HepG2 (cell line): ENCODE data around the gene ACTR6. TPM values are rescaled to one million over a fixed set of nuclear protein-coding genes. Genes with fewer than 3 reads are reported as not detected.

ENCODE experiments used
- ATAC-seq: fragments of 200-7000 bp; cut with Tn5 transposase; 3 replicates; pipeline ENCODE4 v1.9.1; 2020; ENCODE audit warnings: mild to moderate bottlenecking, moderate library complexity
- BruUV-seq: library from RNA; stranded (reverse); fragments of 400-500 nt; replicated peaks from 2 replicates; lab custom pipeline; 2021; lab: Mats Ljungman, UMichigan
- CTCF ChIA-PET: fragments of 300-600 bp; formaldehyde crosslinking; extraction: SDS; loops from one replicate; lab custom pipeline; 2021; ENCODE audit warnings: low total read pairs, inconsistent platforms, low intra/inter-chr PET ratio; lab: Yijun Ruan, JAX
- POLR2A ChIA-PET: fragments of 350-600 bp; sonication (Branson Sonifier 250); formaldehyde crosslinking; loops from one replicate; lab custom pipeline; 2020; ENCODE audit warnings: antibody characterized with exemption, inconsistent platforms; lab: Yijun Ruan, JAX
- DNase-seq: peaks from one replicate; pipeline ENCODE4 v3.0.0-alpha.2; 2015; ENCODE audit warnings: low spot score
- FAIRE-seq: peaks from 3 replicates; lab custom pipeline; 2011; peaks lifted over from hg19 to GRCh38; lab: Jason Lieb, UNC
- H2AFZ ChIP-seq: one replicate; pipeline ENCODE4 v1.6.1; 2011; ENCODE audit warnings: low read length, inconsistent platforms
- H3K27ac ChIP-seq: fragments of 300-600 bp; 3 replicates; pipeline ENCODE4 v1.8.0; 2011; ENCODE audit warnings: mixed run types, mild to moderate bottlenecking, mixed read lengths, low read length, inconsistent platforms; ENCODE audit not compliant: insufficient read depth; ENCODE audit errors: extremely low read length
- H3K27me3 ChIP-seq, 2 experiments: fragments of 200-600 bp in 1 of 2; 2 replicates in 1 of 2; 3 replicates in 1 of 2; pipeline versions ENCODE4 v1.6.0 to v1.8.0; 2011; ENCODE audit warnings: low read length in 2 of 2, mild to moderate bottlenecking in 2 of 2, moderate library complexity in 2 of 2, inconsistent platforms in 1 of 2; ENCODE audit not compliant: insufficient read depth in 2 of 2, control insufficient read depth in 1 of 2
- H3K36me3 ChIP-seq, 2 experiments: fragments of 200-600 bp in 1 of 2; replicated peaks in 1 of 2; 2 replicates in 1 of 2; 3 replicates in 1 of 2; pipeline versions ENCODE4 v1.5.1 to v1.8.0; 2011; ENCODE audit warnings: low read length in 2 of 2, inconsistent platforms in 1 of 2; ENCODE audit not compliant: insufficient read depth in 2 of 2, control insufficient read depth in 1 of 2
- H3K4me1 ChIP-seq: 2 replicates; pipeline ENCODE4 v1.5.1; 2012; ENCODE audit warnings: low read length, inconsistent platforms; ENCODE audit not compliant: insufficient read depth
- H3K4me2 ChIP-seq: 2 replicates; pipeline ENCODE4 v1.6.0; 2011; ENCODE audit warnings: low read depth, low read length, inconsistent platforms
- H3K4me3 ChIP-seq, 3 experiments: fragments of 200-600 bp in 1 of 3; sonication (generic), shearing (Covaris generic) in 1 of 3; replicated peaks in 1 of 3; 2 replicates each; pipeline ENCODE4 v1.5.1; 2011 to 2016; ENCODE audit warnings: low read length in 3 of 3, inconsistent platforms in 2 of 3, low read depth in 2 of 3, mild to moderate bottlenecking in 2 of 3, control low read depth in 1 of 3, mixed read lengths in 1 of 3; ENCODE audit not compliant: insufficient read depth in 1 of 3
- H3K79me2 ChIP-seq: one replicate; pipeline ENCODE4 v1.6.1; 2011; ENCODE audit warnings: low read length, inconsistent platforms; ENCODE audit not compliant: insufficient read depth
- H3K9ac ChIP-seq: 2 replicates; pipeline ENCODE4 v1.6.0; 2011; ENCODE audit warnings: mild to moderate bottlenecking, low read depth, low read length, inconsistent platforms; ENCODE audit not compliant: insufficient read depth
- H3K9me3 ChIP-seq: 2 replicates; pipeline ENCODE4 v1.5.1; 2012; ENCODE audit warnings: mild to moderate bottlenecking, low read length
- H4K20me1 ChIP-seq: 2 replicates; pipeline ENCODE4 v1.6.0; 2011; ENCODE audit warnings: inconsistent platforms, mild to moderate bottlenecking, low read length, moderate library complexity; ENCODE audit not compliant: insufficient read depth
- FLYWCH1 ChIP-seq: sonication (generic); formaldehyde crosslinking; IDR thresholded peaks from 2 replicates; pipeline ENCODE4 v1.8.1; 2023; ENCODE audit warnings: mild to moderate bottlenecking, missing genetic modification reagents
- LCORL ChIP-seq, 2 experiments: fragments of 450-650 bp in 1 of 2; sonication (generic) in 1 of 2; formaldehyde crosslinking in 1 of 2; IDR thresholded peaks; 2 replicates each; pipeline versions ENCODE4 v1.5.0 to v1.6.1; 2017 to 2020; ENCODE audit warnings: antibody characterized with exemption in 1 of 2, missing genetic modification reagents in 1 of 2
- MAFF ChIP-seq: IDR thresholded peaks from 2 replicates; pipeline ENCODE4 v1.6.1; 2011; ENCODE audit warnings: low read depth, low read length, improper control_type of control experiment
- MAFK ChIP-seq, 2 experiments: IDR thresholded peaks in 1 of 2; conservative IDR thresholded peaks in 1 of 2; 2 replicates each; pipeline ENCODE4 v1.6.1; 2011; ENCODE audit warnings: improper control_type of control experiment in 2 of 2, low read length in 2 of 2
- RFX5 ChIP-seq: IDR thresholded peaks from 2 replicates; pipeline ENCODE4 v1.6.1; 2011; ENCODE audit warnings: low read depth, low read length, improper control_type of control experiment
- TBX3 ChIP-seq: fragments of 450-650 bp; IDR thresholded peaks from 2 replicates; pipeline ENCODE4 v1.6.1; 2017; ENCODE audit warnings: antibody characterized with exemption, mild to moderate bottlenecking, inconsistent platforms, borderline replicate concordance
- ZNF121 ChIP-seq: sonication (generic); formaldehyde crosslinking; IDR thresholded peaks from 2 replicates; pipeline ENCODE4 v1.5.0; 2020; ENCODE audit warnings: mild to moderate bottlenecking, missing genetic modification reagents
- ZNF251 ChIP-seq: sonication (generic); formaldehyde crosslinking; IDR thresholded peaks from 2 replicates; pipeline ENCODE4 v1.9.0; 2021; ENCODE audit warnings: mild to moderate bottlenecking, missing genetic modification reagents
- ZNF569 ChIP-seq: sonication (generic); formaldehyde crosslinking; IDR thresholded peaks from 2 replicates; pipeline ENCODE4 v1.5.0; 2020; ENCODE audit warnings: mild to moderate bottlenecking, missing genetic modification reagents, moderate library complexity, borderline replicate concordance
- ZNF737 ChIP-seq: sonication (generic); formaldehyde crosslinking; IDR thresholded peaks from 2 replicates; pipeline ENCODE4 v1.5.0; 2020; ENCODE audit warnings: missing genetic modification reagents, mild to moderate bottlenecking, borderline replicate concordance
- ZNF749 ChIP-seq: sonication (generic); formaldehyde crosslinking; IDR thresholded peaks from 2 replicates; pipeline ENCODE4 v1.8.0; 2022; ENCODE audit warnings: mild to moderate bottlenecking, missing genetic modification reagents, moderate library complexity, borderline replicate concordance
- WGBS: methylation state at CpG from one replicate; pipeline ENCODE4 v1.1.6; 2017; ENCODE audit warnings: low lambda C conversion rate; 5-methylcytosine and 5-hydroxymethylcytosine counted together
- in situ Hi-C: cut with HindIII; loops from 2 replicates; pipeline ENCODE4 v1.10.0; 2017; ENCODE audit warnings: low pct_unique_long_range_greater_than_20kb; ENCODE audit not compliant: extremely low pct_ligation_motif_present
- intact Hi-C: fragments of 100-400 bp; cut with micrococcal nuclease; formaldehyde crosslinking; loops from one replicate; pipeline ENCODE4 v1.10.0; 2022; ENCODE audit not compliant: unreplicated experiment
- polyA plus RNA-seq, 8 experiments: library from polyadenylated mRNA; depleted of rRNA in 3 of 8; stranded (reverse) in 7 of 8; unstranded in 1 of 8; fragments of >200 nt; fragmentation: Illumina TruSeq in 4 of 8; extraction: Trizol in 4 of 8; gene quantifications; 2 replicates each; pipeline versions ENCODE4 v1.2.1 to v1.2.3, GENCODE V29; 2011 to 2016; ENCODE audit warnings: low read depth in 4 of 8, missing spikeins in 1 of 8, mixed read lengths in 1 of 8; ENCODE audit not compliant: insufficient read depth in 1 of 8
- total RNA-seq, 5 experiments: library from RNA; depleted of rRNA; stranded (reverse); fragments of >200 nt; fragmentation: Illumina TruSeq; extraction: Trizol; gene quantifications; 2 replicates each; pipeline ENCODE4 v1.2.3, GENCODE V29; 2016; ENCODE audit warnings: low read depth in 1 of 5

The ACTR6 gene
- total and polyA plus RNA-seq, 2 of the 13 experiments (the other 11 are each of a cell fraction or from before 2014, with no cell fraction given) = 12.9 to 22.4 TPM

GRCh38 chr12:100238801-100239200 lies 38.2 kb downstream of the ACTR6 start:
- H3K27ac ChIP-seq = no peak overlapping the region
- in situ Hi-C loops (no loop called here), intact Hi-C loops (no loop called here)
- no peaks in the 10 kb centered on the region for H3K79me2 ChIP-seq
- 89% methylated on average over 3 of the region's 3 CpGs for WGBS
- H3K36me3 ChIP-seq = no peaks in the 10 kb centered on the region
- H3K4me1 ChIP-seq = peaks cover 5% of the 10 kb centered on the region
- H3K4me2 ChIP-seq = no peak overlapping the region
- FAIRE-seq (no peak), DNase-seq (no peak), ATAC-seq (no peak)
- H3K27me3 ChIP-seq = no peaks in the 10 kb centered on the region
- no peak overlapping the region for H3K4me3 ChIP-seq
- no TSS peak for BruUV-seq
- ChIA-PET POLR2A (no interaction called here), CTCF (no interaction called here)
- no peak overlapping the region for H3K9ac ChIP-seq
- H2AFZ ChIP-seq = no peak overlapping the region
- TF ChIP-seq TBX3 (no peak), MAFK (conservative IDR thresholded peaks at IDR 0.05 in 1 of 2, IDR thresholded peaks at IDR 0.05 in 1 of 2; ENCODE audit: low read length in 2 of 2) (peak in 1 of 2 experiments; percentile 55; a peak in 2 of 4 replicates), MAFF (0 out of 2 replicates have a peak, but pooled peaks have one; percentile 30)
- no peaks in the 10 kb centered on the region for H3K9me3 ChIP-seq
- H4K20me1 ChIP-seq = no peaks in the 10 kb centered on the region

- Histone ChIP-seq H3K27me3 (no peaks in the 10 kb centered on the region), H3K4me1 (peaks cover 5% of the 10 kb centered on the region), H3K79me2 (no peaks in the 10 kb centered on the region), H4K20me1 (no peaks in the 10 kb centered on the region), H3K27ac (no peak overlapping the region), H3K4me3 (no peak overlapping the region), H3K4me2 (no peak overlapping the region), H3K9me3 (no peaks in the 10 kb centered on the region), H3K36me3 (no peaks in the 10 kb centered on the region), H3K9ac (no peak overlapping the region), H2AFZ (no peak overlapping the region)
- no peak for TF ChIP-seq RFX5
- TF ChIP-seq LCORL (IDR thresholded peaks at IDR 0.05) = no peak
- TF ChIP-seq LCORL (CRISPR knock-in tag; IDR thresholded peaks at IDR 0.05) = no peak
- TF ChIP-seq ZNF121 (CRISPR knock-in tag) = peak; percentile 64; the same call in 1 of the 2 replicates
- TF ChIP-seq FLYWCH1 (CRISPR knock-in tag) = no peak
- TF ChIP-seq ZNF251 (CRISPR knock-in tag) = no peak
- TF ChIP-seq ZNF569 = no peak
- no peak for TF ChIP-seq ZNF749 (CRISPR knock-in tag)
- no peak for TF ChIP-seq ZNF737 (CRISPR knock-in tag)
- intact Hi-C loops = no loop called here
- in situ Hi-C loops = no loop called here
- POLR2A ChIA-PET = no interaction called here
- BruUV-seq = no TSS peak
- WGBS = 100% methylated on average over 1 of the region's 1 CpG
- CTCF ChIA-PET = no interaction called here
- DNase-seq (no peak), FAIRE-seq (no peak), ATAC-seq (no peak)
These were observed 39.0 kb downstream of the ACTR6 start for GRCh38 chr12:100239589-100239988.
